Measurements from ENCODE around the gene IFNAR2. TPM values are rescaled to one million over a fixed set of nuclear protein-coding genes. Genes with fewer than 3 reads are reported as not detected.
A peak's percentile ranks its signal among the peaks of the same experiment; 100 is the strongest.
"Not testable (repeated sequence)": the region's sequence is repeated elsewhere in the genome, so short reads cannot be mapped to it uniquely, and the experiment has no call there.

Gene IFNAR2
- polyA plus RNA-seq, 1 donor, result 12.8 TPM

GRCh38 chr21:33244779-33245105 is 15.0 kb downstream of the IFNAR2 start:
- no peak for DNase-seq

- DNase-seq, result no peak
Measured at GRCh38 chr21:33245289-33245918, 15.7 kb downstream of the IFNAR2 start.

- DNase-seq, result no peak
Measured at GRCh38 chr21:33246506-33246905, 16.8 kb downstream of the IFNAR2 start.

GRCh38 chr21:33246963-33247362 is 17.2 kb downstream of the IFNAR2 start:
- DNase-seq, result no peak

GRCh38 chr21:33247599-33247998 is 17.9 kb downstream of the IFNAR2 start:
- DNase-seq, result peak; percentile 20

GRCh38 chr21:33249331-33250002 is 19.7 kb downstream of the IFNAR2 start:
- DNase-seq, result no peak

GRCh38 chr21:33251119-33251518 is 21.4 kb downstream of the IFNAR2 start:
- DNase-seq, result no peak

GRCh38 chr21:33253382-33253781 is 23.6 kb downstream of the IFNAR2 start:
- DNase-seq, result not testable (repeated sequence)

- DNase-seq, result no peak
Measured at GRCh38 chr21:33254766-33255165, 25.0 kb downstream of the IFNAR2 start.

- no peak for DNase-seq
Measured at GRCh38 chr21:33255404-33255803, 25.7 kb downstream of the IFNAR2 start.

GRCh38 chr21:33256019-33256418 is 26.3 kb downstream of the IFNAR2 start:
- no peak for DNase-seq

- no peak for DNase-seq
Measured at GRCh38 chr21:33257094-33257803, 27.5 kb downstream of the IFNAR2 start.

GRCh38 chr21:33258475-33258874 is 28.7 kb downstream of the IFNAR2 start:
- DNase-seq, result no peak

GRCh38 chr21:33259428-33259827 is 29.7 kb downstream of the IFNAR2 start:
- DNase-seq, result no peak

GRCh38 chr21:33259995-33260394 is 30.3 kb downstream of the IFNAR2 start:
- DNase-seq, result no peak

- no peak for DNase-seq
Measured at GRCh38 chr21:33261635-33262034, 31.9 kb downstream of the IFNAR2 start.

GRCh38 chr21:33262921-33263320 is 33.2 kb downstream of the IFNAR2 start:
- no peak for DNase-seq

GRCh38 chr21:33264561-33264960 is 34.8 kb downstream of the IFNAR2 start:
- DNase-seq, result no peak

- DNase-seq, result peak; percentile 32
Measured at GRCh38 chr21:33265664-33266049, 35.9 kb downstream of the IFNAR2 start.

- DNase-seq, result peak; percentile 80
Measured at GRCh38 chr21:33266050-33266788, 36.5 kb downstream of the IFNAR2 start, which contains the start of gene IL10RB. TSS of gene IL10RB (plus strand) at chr21:33266367. CDS start at chr21:33266466, 99 bp downstream.

GRCh38 chr21:33266789-33267135 is 37.0 kb downstream of the IFNAR2 start:
- no peak for DNase-seq

GRCh38 chr21:33267250-33267649 is 37.5 kb downstream of the IFNAR2 start:
- no peak for DNase-seq

GRCh38 chr21:33268393-33268736 is 38.6 kb downstream of the IFNAR2 start:
- DNase-seq, result no peak

All from hindlimb muscle (tissue), 1 donor.